Measurements from ENCODE around the gene FMO4.

FMO4 gene

DNA sequence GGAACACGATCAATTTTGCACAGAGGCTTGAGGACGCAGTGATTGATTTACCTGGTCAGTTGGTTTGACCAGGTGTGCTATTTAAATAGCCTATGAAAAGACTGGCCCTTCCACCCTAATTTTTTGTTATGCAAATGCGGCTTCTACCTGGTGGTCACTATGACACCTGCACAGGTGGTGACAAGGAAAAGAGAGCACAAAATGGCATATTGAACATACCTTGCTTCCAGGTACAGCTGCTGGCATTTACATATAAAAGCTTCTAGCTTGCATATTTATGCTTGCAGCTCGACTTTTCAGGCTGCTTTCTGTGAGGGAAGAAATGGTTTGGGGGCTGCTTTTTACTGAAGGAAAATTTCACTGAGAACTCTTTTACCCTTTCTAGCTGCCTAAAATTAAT is 15.3 kb upstream of the FMO4 start:
- TF ChIP-seq, protein P1, sequence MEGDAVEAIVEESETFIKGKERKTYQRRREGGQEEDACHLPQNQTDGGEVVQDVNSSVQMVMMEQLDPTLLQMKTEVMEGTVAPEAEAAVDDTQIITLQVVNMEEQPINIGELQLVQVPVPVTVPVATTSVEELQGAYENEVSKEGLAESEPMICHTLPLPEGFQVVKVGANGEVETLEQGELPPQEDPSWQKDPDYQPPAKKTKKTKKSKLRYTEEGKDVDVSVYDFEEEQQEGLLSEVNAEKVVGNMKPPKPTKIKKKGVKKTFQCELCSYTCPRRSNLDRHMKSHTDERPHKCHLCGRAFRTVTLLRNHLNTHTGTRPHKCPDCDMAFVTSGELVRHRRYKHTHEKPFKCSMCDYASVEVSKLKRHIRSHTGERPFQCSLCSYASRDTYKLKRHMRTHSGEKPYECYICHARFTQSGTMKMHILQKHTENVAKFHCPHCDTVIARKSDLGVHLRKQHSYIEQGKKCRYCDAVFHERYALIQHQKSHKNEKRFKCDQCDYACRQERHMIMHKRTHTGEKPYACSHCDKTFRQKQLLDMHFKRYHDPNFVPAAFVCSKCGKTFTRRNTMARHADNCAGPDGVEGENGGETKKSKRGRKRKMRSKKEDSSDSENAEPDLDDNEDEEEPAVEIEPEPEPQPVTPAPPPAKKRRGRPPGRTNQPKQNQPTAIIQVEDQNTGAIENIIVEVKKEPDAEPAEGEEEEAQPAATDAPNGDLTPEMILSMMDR (IDR thresholded peaks at IDR 0.05), result no peak
- TF ChIP-seq ZFX (IDR thresholded peaks at IDR 0.05; ENCODE audit: borderline replicate concordance), result no peak
- H3K27ac ChIP-seq, result no peak overlapping the region

DNA sequence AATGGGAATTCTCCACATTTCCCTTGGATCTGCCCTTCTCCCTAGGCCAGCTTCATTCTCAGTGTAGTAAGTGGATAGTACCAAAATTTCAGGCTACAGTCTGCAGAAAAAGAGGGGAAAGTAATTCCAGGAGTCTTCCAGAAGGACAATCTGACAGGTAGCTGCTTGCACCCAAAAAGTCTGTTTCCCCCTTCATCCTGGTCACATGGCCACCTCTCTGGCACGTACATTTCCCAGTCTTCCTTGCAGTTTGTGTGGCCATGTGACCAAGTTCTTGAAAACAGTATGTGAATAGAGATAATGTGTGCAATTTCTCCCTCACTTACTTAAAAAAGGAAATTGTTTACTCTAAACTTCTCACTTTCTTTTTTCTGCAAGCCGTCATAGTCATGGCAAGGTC is 14.6 kb upstream of the FMO4 start:
- no peak overlapping the region for H3K27ac ChIP-seq
- TF ChIP-seq, protein P1 (IDR thresholded peaks at IDR 0.05), result no peak
- TF ChIP-seq ZFX (IDR thresholded peaks at IDR 0.05; ENCODE audit: borderline replicate concordance), result no peak

DNA sequence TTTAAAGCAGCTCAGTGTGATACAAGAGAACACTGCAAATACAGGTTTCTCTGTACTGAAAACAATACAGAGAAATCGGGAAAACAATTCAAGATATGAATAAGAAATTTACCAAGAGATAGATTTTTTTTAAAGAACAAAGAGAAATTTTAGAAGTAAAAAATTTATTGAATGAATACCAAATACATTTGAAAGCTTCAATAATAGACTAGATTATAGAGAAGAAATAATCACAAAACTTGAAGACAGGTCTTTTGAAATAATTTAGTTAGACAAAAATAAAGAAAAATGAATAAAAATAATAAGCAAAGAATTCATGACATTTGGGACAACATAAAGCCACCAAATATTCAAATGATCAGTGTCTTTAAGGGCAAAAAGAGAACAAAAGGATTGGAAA is 13.6 kb upstream of the FMO4 start:
- no peak overlapping the region for H3K27ac ChIP-seq
- TF ChIP-seq, protein P1 (IDR thresholded peaks at IDR 0.05), result no peak
- TF ChIP-seq ZFX (IDR thresholded peaks at IDR 0.05; ENCODE audit: borderline replicate concordance), result no peak

DNA sequence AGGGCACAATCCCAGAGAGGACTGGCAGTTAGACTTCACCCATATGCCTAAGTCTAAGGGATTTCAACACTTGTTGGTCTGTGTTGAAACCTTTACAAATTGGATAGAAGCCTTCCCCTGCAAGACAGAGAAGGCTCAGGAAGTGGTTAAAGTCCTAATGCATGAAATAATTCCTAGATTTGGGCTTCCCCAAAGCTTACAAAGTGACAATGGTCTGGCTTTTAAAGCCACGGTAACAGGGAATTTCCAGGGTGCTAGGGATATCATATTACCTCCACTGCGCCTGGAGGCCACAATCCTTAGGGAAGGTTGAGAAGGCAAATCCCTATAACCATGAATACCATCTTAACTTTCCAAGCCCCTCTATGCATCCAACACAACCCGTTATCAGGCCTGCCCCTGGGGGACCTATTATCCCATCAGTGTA is 3.3 kb upstream of the FMO4 start:
- TF ChIP-seq, protein P1 (IDR thresholded peaks at IDR 0.05), result no peak
- TF ChIP-seq ZFX (IDR thresholded peaks at IDR 0.05; ENCODE audit: borderline replicate concordance), result no peak
- H3K27ac ChIP-seq, result no peak overlapping the region

DNA sequence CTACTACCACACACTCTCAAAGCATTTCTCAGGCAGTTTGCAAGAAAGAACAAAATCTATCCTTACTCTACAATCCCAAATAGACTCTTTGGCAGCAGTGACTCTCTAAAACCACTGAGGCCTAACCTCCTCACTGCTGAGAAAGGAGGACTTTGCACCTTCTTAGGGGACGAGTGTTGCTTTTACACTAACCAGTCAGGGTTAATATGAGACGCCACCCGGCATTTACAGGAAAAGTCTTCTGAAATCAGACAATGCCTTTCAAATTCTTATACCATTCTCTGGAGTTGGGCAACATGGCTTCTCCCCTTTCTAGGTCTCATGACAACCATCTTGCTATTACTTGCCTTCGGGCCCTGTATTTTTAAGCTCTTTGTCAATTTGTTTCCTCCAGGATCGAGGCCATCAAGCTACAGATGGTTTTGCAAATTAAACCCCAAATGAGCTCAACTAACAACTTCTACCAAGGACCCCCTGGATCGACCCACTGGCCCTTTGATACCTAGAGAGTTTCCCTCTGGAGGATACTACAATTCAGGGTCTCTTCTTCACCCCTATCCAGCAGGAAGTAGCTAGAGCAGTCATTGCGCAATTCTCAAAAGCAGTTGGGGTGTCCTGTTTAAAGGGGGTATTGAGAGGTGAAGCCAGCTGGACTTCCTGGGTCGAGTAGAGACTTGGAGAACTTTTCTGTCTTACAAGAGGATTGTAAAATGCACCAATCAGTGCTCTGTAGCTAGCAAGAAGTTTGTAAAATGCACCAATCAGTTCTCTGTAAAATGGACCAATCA is 2.0 kb upstream of the FMO4 start:
- H3K27ac ChIP-seq, result no peak overlapping the region
- TF ChIP-seq, protein P1 (IDR thresholded peaks at IDR 0.05), result no peak
- TF ChIP-seq ZFX (IDR thresholded peaks at IDR 0.05; ENCODE audit: borderline replicate concordance), result no peak

DNA sequence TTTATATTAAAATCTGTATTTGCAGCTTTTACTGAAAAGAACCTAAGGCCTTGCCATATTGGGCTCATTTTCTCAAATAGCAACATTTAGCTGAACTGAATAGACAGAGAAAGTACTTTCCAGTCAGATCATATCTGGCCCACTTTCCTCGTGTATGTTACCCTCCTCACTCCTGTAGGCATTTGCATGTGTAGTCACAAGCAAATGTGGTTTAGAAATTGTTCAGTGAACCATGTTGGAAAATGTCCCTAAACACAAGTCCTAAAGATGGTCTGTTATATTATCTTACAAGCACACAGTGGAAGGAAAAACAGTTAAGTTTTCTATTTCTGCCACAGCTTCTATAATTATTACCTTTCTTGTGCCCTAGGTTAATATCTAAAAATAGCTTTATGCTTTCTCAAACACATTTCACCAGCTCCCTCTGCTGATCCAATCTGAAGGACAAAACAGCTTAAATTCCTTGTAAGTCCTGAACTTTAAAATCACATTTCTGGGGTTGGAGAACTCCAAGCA is 606 bp upstream of the FMO4 start:
- TF ChIP-seq, protein P1 (IDR thresholded peaks at IDR 0.05), result no peak
- no peak for TF ChIP-seq ZFX (IDR thresholded peaks at IDR 0.05; ENCODE audit: borderline replicate concordance)
- H3K27ac ChIP-seq, result peak overlapping the region; percentile 22; the same call in 1 of the 2 replicates

DNA sequence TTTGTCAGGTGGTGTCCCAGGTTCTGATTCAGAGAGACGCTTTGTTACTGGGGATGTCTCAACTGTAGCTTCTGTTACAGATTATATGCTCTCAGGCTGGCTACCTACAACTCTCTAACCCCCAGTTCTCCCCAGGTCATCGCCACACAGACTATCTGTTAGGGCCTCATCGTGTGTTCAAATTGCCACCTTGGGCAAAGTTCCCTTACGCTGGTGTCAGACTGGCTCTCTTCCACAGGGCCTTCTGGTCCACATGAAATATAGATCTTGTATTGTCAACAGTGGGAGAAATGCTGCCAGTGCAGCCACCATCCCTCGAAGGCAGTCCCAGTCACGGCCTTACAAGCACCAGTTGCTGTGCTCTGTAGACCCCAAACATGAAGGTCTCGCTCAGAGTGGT is 15.3 kb downstream of the FMO4 start:
- TF ChIP-seq, protein P1 (IDR thresholded peaks at IDR 0.05), result no peak
- TF ChIP-seq ZFX (IDR thresholded peaks at IDR 0.05; ENCODE audit: borderline replicate concordance), result no peak
- no peak overlapping the region for H3K27ac ChIP-seq
